Measurements from ENCODE around the gene ZC3H13.

ZC3H13 gene

DNA sequence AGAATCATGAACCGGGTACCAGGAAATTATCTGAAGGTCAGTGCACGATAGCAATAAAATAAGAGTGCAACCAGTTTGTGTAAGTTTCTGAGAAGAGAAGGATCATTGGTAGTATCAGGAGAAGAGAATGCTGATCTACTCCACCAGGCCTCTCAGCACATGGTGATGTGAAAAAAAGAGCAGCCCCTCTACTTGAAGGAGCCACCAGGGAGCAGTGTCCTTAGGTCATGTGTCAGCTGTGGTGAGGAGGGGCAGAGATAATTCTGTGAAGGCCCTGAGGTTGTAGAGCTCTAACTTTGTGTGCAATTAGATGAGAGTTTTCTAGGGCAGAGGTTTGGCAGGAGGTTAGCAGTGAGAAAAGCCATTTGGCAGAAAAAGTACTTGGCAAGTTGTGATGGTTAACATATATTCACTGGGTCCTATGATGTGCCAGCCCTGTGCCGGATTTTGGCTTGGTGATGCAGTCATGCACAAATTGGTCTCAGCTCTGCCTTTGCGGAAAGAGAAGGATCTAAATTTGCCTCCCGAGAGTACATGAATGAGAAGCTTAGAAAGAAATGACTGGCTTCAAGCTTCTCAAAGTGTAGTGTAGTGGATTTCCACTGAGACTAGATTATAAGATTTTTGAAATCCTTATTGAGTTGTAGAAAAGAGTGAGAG, 19.2 kb upstream of the ZC3H13 start:
- Histone ChIP-seq H3K79me2 (ENCODE audit: insufficient read depth, low read length) (no peaks in the 10 kb centered on the region), H3K27me3 (ENCODE audit: low read length) (no peaks in the 10 kb centered on the region), H3K4me3 (ENCODE audit: insufficient read depth, low read length, poor library complexity, severe bottlenecking) (no peak overlapping the region), H3K9me2 (replicated peaks; ENCODE audit: insufficient read depth, low read length) (no peaks in the 10 kb centered on the region), H3K9ac (ENCODE audit: low read length) (no peak overlapping the region), H3K36me3 (ENCODE audit: low read length) (no peaks in the 10 kb centered on the region), H3K4me2 (ENCODE audit: low read depth, low read length, poor library complexity, severe bottlenecking) (no peak overlapping the region), H4K20me1 (ENCODE audit: low read depth, low read length) (no peaks in the 10 kb centered on the region), H2AFZ (ENCODE audit: low read depth, low read length, severe bottlenecking) (no peak overlapping the region), H3K27ac (ENCODE audit: low read depth, low read length) (no peak overlapping the region), H3K9me3 (ENCODE audit: insufficient read depth, low read length) (no peaks in the 10 kb centered on the region), H3F3A (ENCODE audit: insufficient read depth) (no peaks in the 10 kb centered on the region; the same call in 1 of the 2 replicates)
- no peak for TF ChIP-seq EZH2phosphoT487 (conservative IDR thresholded peaks at IDR 0.05; ENCODE audit: low read length)
- TF ChIP-seq CTCF (IDR thresholded peaks at IDR 0.05; ENCODE audit: insufficient read depth, low read length, poor library complexity, severe bottlenecking): no peak

DNA sequence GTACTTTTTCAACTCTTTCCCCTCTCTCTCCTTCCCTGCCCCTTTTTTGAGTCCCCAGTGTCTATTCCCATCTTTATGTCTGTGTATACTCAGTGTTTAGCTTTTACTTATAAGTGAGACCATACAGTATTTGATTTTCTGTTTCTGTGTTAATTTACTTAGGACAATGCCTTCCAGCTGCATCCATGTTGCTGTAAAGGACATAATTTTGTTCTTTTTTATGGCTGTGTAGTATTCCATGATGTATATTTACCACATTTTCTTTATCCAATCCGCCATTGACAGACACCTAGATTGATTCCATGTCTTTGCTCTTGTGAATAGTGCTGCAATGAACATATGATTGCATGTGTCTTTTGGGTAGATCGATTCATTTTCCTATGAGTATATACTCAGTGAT, 10.7 kb upstream of the ZC3H13 start:
- Histone ChIP-seq H4K20me1 (ENCODE audit: low read depth, low read length) (no peaks in the 10 kb centered on the region), H3K27ac (ENCODE audit: low read depth, low read length) (no peak overlapping the region)

GRCh38 chr13:46062185-46062584, 9.6 kb upstream of the ZC3H13 start:
- no peaks in the 10 kb centered on the region for H3F3A ChIP-seq (ENCODE audit: insufficient read depth)
- no peak overlapping the region for H3K27ac ChIP-seq (ENCODE audit: low read depth, low read length)
- no peak overlapping the region for H3K9ac ChIP-seq (ENCODE audit: low read length)
- H3K79me2 ChIP-seq (ENCODE audit: insufficient read depth, low read length): no peaks in the 10 kb centered on the region
- H2AFZ ChIP-seq (ENCODE audit: low read depth, low read length, severe bottlenecking): no peak overlapping the region
- no peaks in the 10 kb centered on the region for H4K20me1 ChIP-seq (ENCODE audit: low read depth, low read length)
- no peak overlapping the region for H3K4me2 ChIP-seq (ENCODE audit: low read depth, low read length, poor library complexity, severe bottlenecking)
- TF ChIP-seq CTCF (IDR thresholded peaks at IDR 0.05; ENCODE audit: insufficient read depth, low read length, poor library complexity, severe bottlenecking): no peak
- no peak for TF ChIP-seq EZH2phosphoT487 (conservative IDR thresholded peaks at IDR 0.05; ENCODE audit: low read length)
- no peaks in the 10 kb centered on the region for H3K36me3 ChIP-seq (ENCODE audit: low read length)
- no peak overlapping the region for H3K4me3 ChIP-seq (ENCODE audit: insufficient read depth, low read length, poor library complexity, severe bottlenecking)
- no peaks in the 10 kb centered on the region for H3K9me3 ChIP-seq (ENCODE audit: insufficient read depth, low read length)
- no peaks in the 10 kb centered on the region for H3K9me2 ChIP-seq (replicated peaks; ENCODE audit: insufficient read depth, low read length)
- no peaks in the 10 kb centered on the region for H3K27me3 ChIP-seq (ENCODE audit: low read length)

More for the DNA sequence above, 10.7 kb upstream of the ZC3H13 start:
- H3K9me2 ChIP-seq (replicated peaks; ENCODE audit: insufficient read depth, low read length): no peaks in the 10 kb centered on the region
- H3K36me3 ChIP-seq (ENCODE audit: low read length): no peaks in the 10 kb centered on the region
- H3K9ac ChIP-seq (ENCODE audit: low read length): no peak overlapping the region
- no peaks in the 10 kb centered on the region; the same call in 1 of the 2 replicates for H3F3A ChIP-seq (ENCODE audit: insufficient read depth)
- no peak overlapping the region for H3K4me3 ChIP-seq (ENCODE audit: insufficient read depth, low read length, poor library complexity, severe bottlenecking)
- no peaks in the 10 kb centered on the region for H3K79me2 ChIP-seq (ENCODE audit: insufficient read depth, low read length)
- H3K4me2 ChIP-seq (ENCODE audit: low read depth, low read length, poor library complexity, severe bottlenecking): no peak overlapping the region
- H3K27me3 ChIP-seq (ENCODE audit: low read length): no peaks in the 10 kb centered on the region
- no peak for TF ChIP-seq EZH2phosphoT487 (conservative IDR thresholded peaks at IDR 0.05; ENCODE audit: low read length)
- no peak for TF ChIP-seq CTCF (IDR thresholded peaks at IDR 0.05; ENCODE audit: insufficient read depth, low read length, poor library complexity, severe bottlenecking)
- H2AFZ ChIP-seq (ENCODE audit: low read depth, low read length, severe bottlenecking): no peak overlapping the region
- no peaks in the 10 kb centered on the region for H3K9me3 ChIP-seq (ENCODE audit: insufficient read depth, low read length)

Data from SU-DHL-6 (cell line).